ENCODE results near the gene RYR2.

- TF ChIP-seq CTCF (IDR thresholded peaks at IDR 0.05) (no peak), PBX3 (IDR thresholded peaks at IDR 0.05) (no peak), POLR2A (IDR thresholded peaks at IDR 0.05; ENCODE audit: low read length) (no peak), BHLHE40 (IDR thresholded peaks at IDR 0.05; ENCODE audit: low read depth, low read length) (no peak), RFX5 (IDR thresholded peaks at IDR 0.05) (no peak), EP300 (IDR thresholded peaks at IDR 0.05) (no peak), SMC3 (IDR thresholded peaks at IDR 0.05) (no peak), HDAC2 (IDR thresholded peaks at IDR 0.05) (no peak), PHF8 (IDR thresholded peaks at IDR 0.05; ENCODE audit: borderline replicate concordance, low read depth) (no peak)
- TF ChIP-seq, protein P1, sequence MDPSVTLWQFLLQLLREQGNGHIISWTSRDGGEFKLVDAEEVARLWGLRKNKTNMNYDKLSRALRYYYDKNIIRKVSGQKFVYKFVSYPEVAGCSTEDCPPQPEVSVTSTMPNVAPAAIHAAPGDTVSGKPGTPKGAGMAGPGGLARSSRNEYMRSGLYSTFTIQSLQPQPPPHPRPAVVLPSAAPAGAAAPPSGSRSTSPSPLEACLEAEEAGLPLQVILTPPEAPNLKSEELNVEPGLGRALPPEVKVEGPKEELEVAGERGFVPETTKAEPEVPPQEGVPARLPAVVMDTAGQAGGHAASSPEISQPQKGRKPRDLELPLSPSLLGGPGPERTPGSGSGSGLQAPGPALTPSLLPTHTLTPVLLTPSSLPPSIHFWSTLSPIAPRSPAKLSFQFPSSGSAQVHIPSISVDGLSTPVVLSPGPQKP (IDR thresholded peaks at IDR 0.05; ENCODE audit: low read depth, low read length): no peak
- TF ChIP-seq, protein P2, sequence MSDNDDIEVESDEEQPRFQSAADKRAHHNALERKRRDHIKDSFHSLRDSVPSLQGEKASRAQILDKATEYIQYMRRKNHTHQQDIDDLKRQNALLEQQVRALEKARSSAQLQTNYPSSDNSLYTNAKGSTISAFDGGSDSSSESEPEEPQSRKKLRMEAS (IDR thresholded peaks at IDR 0.05): no peak
Observed at GRCh38 chr1:237580726-237581125, 538.7 kb downstream of the RYR2 start.

Data from A549 (cell line).